ENCODE measurements around the gene HDAC4. TPM values are rescaled to one million over a fixed set of nuclear protein-coding genes. Genes with fewer than 3 reads are reported as not detected.

HDAC4 gene
- total RNA-seq, 2 donors from 2014 or later: 9.3 to 139 TPM

- no peak for ATAC-seq
- intact Hi-C loops (cut with DNase I): no loop called here
- 87 to 90% methylated on average over 32 of the region's 36 CpGs for WGBS, 2 donors
Measured at GRCh38 chr2:239378021-239378917, 22.6 kb downstream of the HDAC4 start.

GRCh38 chr2:239377591-239377990, 23.2 kb downstream of the HDAC4 start:
- Histone ChIP-seq H3K9me3 (no peaks in the 10 kb centered on the region), H3K4me1 (no peaks in the 10 kb centered on the region), H3K36me3 (replicated peaks in 1 of 2; ENCODE audit: insufficient read depth in 1 of 2, low read depth in 2 of 2) (no peaks in the 10 kb centered on the region), H3K27me3 (no peaks in the 10 kb centered on the region), H3K4me3 (no peak overlapping the region), H3K27ac (no peak overlapping the region)
- DNase-seq (peak in 1 of 4 donors; percentile 4), ATAC-seq (no peak)
- intact Hi-C loops (cut with DNase I): no loop called here
- TF ChIP-seq CTCF (IDR thresholded peaks at IDR 0.05): no peak
- TF ChIP-seq POLR2A (IDR thresholded peaks at IDR 0.05): no peak
- WGBS, 2 donors: 96 to 100% methylated on average over 4 to 10 of the region's 10 CpGs

More at GRCh38 chr2:239378021-239378917, 22.6 kb downstream of the HDAC4 start:
- no peaks in the 10 kb centered on the region for H3K9me3 ChIP-seq
- no peak overlapping the region for H3K27ac ChIP-seq
- H3K27me3 ChIP-seq: no peaks in the 10 kb centered on the region
- H3K36me3 ChIP-seq (replicated peaks in 1 of 2; ENCODE audit: insufficient read depth in 1 of 2, low read depth in 2 of 2): no peaks in the 10 kb centered on the region
- no peaks in the 10 kb centered on the region for H3K4me1 ChIP-seq
- TF ChIP-seq POLR2A (IDR thresholded peaks at IDR 0.05): no peak
- TF ChIP-seq CTCF (IDR thresholded peaks at IDR 0.05): no peak
- H3K4me3 ChIP-seq: no peak overlapping the region
- DNase-seq: peak in 2 of 4 donors; percentile 5 to 11

- no peak for ATAC-seq
Measured at GRCh38 chr2:239376942-239377531, 23.8 kb downstream of the HDAC4 start.

GRCh38 chr2:239376351-239376750, 24.5 kb downstream of the HDAC4 start:
- H3K27me3 ChIP-seq: no peaks in the 10 kb centered on the region
- WGBS, 2 donors: 82 to 88% methylated on average over 10 to 12 of the region's 13 CpGs
- intact Hi-C loops (cut with DNase I): no loop called here
- H3K27ac ChIP-seq: no peak overlapping the region
- no peaks in the 10 kb centered on the region for H3K36me3 ChIP-seq (replicated peaks in 1 of 2; ENCODE audit: insufficient read depth in 1 of 2, low read depth in 2 of 2)
- no peak for ATAC-seq
- TF ChIP-seq POLR2A (IDR thresholded peaks at IDR 0.05): no peak
- TF ChIP-seq CTCF (IDR thresholded peaks at IDR 0.05): no peak
- H3K4me1 ChIP-seq: no peaks in the 10 kb centered on the region
- H3K4me3 ChIP-seq: no peak overlapping the region
- no peaks in the 10 kb centered on the region for H3K9me3 ChIP-seq
- peak in 2 of 4 donors; percentile 0 to 4 for DNase-seq

More at GRCh38 chr2:239376942-239377531, 23.8 kb downstream of the HDAC4 start:
- H3K27me3 ChIP-seq: no peaks in the 10 kb centered on the region
- H3K9me3 ChIP-seq: no peaks in the 10 kb centered on the region
- no peaks in the 10 kb centered on the region for H3K4me1 ChIP-seq
- TF ChIP-seq POLR2A (IDR thresholded peaks at IDR 0.05): no peak
- no peak for TF ChIP-seq CTCF (IDR thresholded peaks at IDR 0.05)
- intact Hi-C loops (cut with DNase I): no loop called here
- no peaks in the 10 kb centered on the region for H3K36me3 ChIP-seq (replicated peaks in 1 of 2; ENCODE audit: insufficient read depth in 1 of 2, low read depth in 2 of 2)
- no peak overlapping the region for H3K4me3 ChIP-seq
- no peak overlapping the region for H3K27ac ChIP-seq
- peak in 2 of 4 donors; percentile 1 to 8 for DNase-seq
- WGBS, 2 donors: 92 to 99% methylated on average over 16 to 21 of the region's 21 CpGs
